Hepatocyte (in vitro differentiated cells): ENCODE results near the gene NR1H3. TPM values are rescaled to one million over a fixed set of nuclear protein-coding genes. Genes with fewer than 3 reads are reported as not detected.

Experiments
- DNase-seq: peaks from one replicate; pipeline ENCODE4 v3.0.0-alpha.2; 2016; ENCODE audit warnings: low spot score
- H2AFZ ChIP-seq: fragments of 200-600 bp; sonication (generic); 2 replicates; pipeline ENCODE4 v1.6.0; 2016; ENCODE audit warnings: antibody characterized with exemption, mild to moderate bottlenecking
- H3K27ac ChIP-seq: fragments of 200-600 bp; sonication (generic); 2 replicates; pipeline ENCODE4 v1.5.1; 2016; ENCODE audit warnings: mild to moderate bottlenecking
- H3K27me3 ChIP-seq: fragments of 200-600 bp; sonication (generic); 2 replicates; pipeline ENCODE4 v1.6.1; 2016
- H3K36me3 ChIP-seq: fragments of 200-600 bp; sonication (generic); replicated peaks from 2 replicates; pipeline ENCODE4 v1.5.1; 2016; ENCODE audit warnings: low read depth; ENCODE audit not compliant: insufficient read depth
- H3K4me1 ChIP-seq: fragments of 200-600 bp; sonication (generic); 2 replicates; pipeline ENCODE4 v1.5.1; 2016; ENCODE audit warnings: mild to moderate bottlenecking, moderate library complexity; ENCODE audit not compliant: insufficient read depth
- H3K4me2 ChIP-seq: fragments of 200-600 bp; sonication (generic); 2 replicates; pipeline ENCODE4 v1.6.0; 2016
- H3K4me3 ChIP-seq: fragments of 200-600 bp; sonication (generic); 2 replicates; pipeline ENCODE4 v1.5.1; 2016; ENCODE audit warnings: mild to moderate bottlenecking
- H3K79me2 ChIP-seq: fragments of 200-600 bp; sonication (generic); 2 replicates; pipeline ENCODE4 v1.6.0; 2017; ENCODE audit warnings: mild to moderate bottlenecking
- H3K9me2 ChIP-seq: fragments of 200-600 bp; sonication (generic); replicated peaks from 2 replicates; pipeline ENCODE4 v1.6.0; 2017; ENCODE audit warnings: mild to moderate bottlenecking; ENCODE audit not compliant: insufficient read depth
- H3K9me3 ChIP-seq: fragments of 200-600 bp; sonication (generic); 2 replicates; pipeline ENCODE4 v1.5.1; 2016; ENCODE audit warnings: low read depth, mild to moderate bottlenecking
- H4K20me1 ChIP-seq: fragments of 200-600 bp; sonication (generic); 2 replicates; pipeline ENCODE4 v1.6.0; 2016; ENCODE audit warnings: mild to moderate bottlenecking; ENCODE audit not compliant: insufficient read depth, poor library complexity, severe bottlenecking
- EZH2 ChIP-seq: fragments of 200-600 bp; sonication (generic); IDR thresholded peaks from 2 replicates; pipeline ENCODE4 v1.6.1; 2016; ENCODE audit warnings: antibody characterized with exemption, mild to moderate bottlenecking, borderline replicate concordance
- EZH2phosphoT487 ChIP-seq: fragments of 200-600 bp; sonication (generic); IDR thresholded peaks from one replicate; pipeline ENCODE4 v1.6.1; 2018; ENCODE audit warnings: antibody characterized with exemption, mild to moderate bottlenecking, low read depth, moderate library complexity; ENCODE audit not compliant: unreplicated experiment, severe bottlenecking
- WGBS: methylation state at CpG from one replicate; pipeline ENCODE4 v1.1.6; 2016; ENCODE audit warnings: low lambda C conversion rate; ENCODE audit errors: missing lambda C conversion rate; 5-methylcytosine and 5-hydroxymethylcytosine counted together
- polyA plus RNA-seq: library from polyadenylated mRNA; unstranded; fragments of >200 nt; fragmentation: Nextera tagmentation; extraction: Ambion mirVana; gene quantifications from 2 replicates; pipeline ENCODE4 v1.2.1, GENCODE V29; 2016
- total RNA-seq: library from RNA; depleted of rRNA; stranded (reverse); fragments of >200 nt; gene quantifications from 2 replicates; pipeline ENCODE4 v1.2.3, GENCODE V29; 2014
- TF ChIP-seq, protein P1 (sequence below): fragments of 200-600 bp; sonication (generic); IDR thresholded peaks from 2 replicates; pipeline ENCODE4 v1.5.1; 2016; ENCODE audit warnings: antibody characterized with exemption, mild to moderate bottlenecking; ENCODE audit not compliant: poor library complexity

Gene NR1H3
- total and polyA plus RNA-seq, 2 experiments from 2014 or later, result 43.1 to 49.5 TPM

DNA sequence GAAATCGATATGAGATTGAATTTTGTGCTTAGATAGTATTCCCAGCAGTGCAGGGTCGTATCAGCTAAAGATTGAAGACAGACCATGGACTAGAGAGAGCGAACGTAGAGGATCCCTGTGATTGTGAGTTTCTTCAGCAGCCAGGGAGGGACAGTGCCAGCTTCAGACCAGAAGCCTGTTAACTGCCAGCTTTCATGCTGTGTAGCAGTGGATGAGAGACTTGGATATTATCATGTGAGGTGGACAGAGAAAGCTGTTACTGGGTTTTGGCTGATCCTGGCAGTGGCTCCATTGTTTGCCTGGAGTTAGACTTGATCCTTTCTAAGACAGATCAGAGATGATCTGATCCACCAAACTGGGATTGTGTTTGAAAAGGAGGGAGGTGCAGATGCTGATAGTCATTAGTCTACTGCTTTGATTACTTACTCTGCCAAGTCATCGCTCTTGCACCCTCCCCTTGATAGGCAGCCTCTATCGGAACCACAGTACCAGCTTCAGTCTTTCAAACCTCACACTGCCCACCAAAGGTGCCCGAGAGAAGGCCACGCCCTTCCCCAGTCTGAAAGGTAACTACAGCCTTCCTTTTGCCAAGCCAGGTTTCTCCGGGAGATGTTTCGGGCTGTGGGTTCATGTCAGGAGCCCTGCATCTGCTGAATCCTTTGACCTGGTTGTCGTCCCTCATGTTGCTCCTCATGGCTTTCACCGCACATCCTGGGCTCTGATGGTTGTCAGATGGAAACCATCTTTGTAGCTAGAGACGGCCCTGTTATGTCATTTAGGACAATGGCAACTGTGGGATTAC is 28.4 kb downstream of the NR1H3 start:
- Histone ChIP-seq H3K27ac (no peak overlapping the region), H3K4me3 (no peak overlapping the region), H3K4me1 (no peaks in the 10 kb centered on the region), H3K36me3 (no peaks in the 10 kb centered on the region), H3K9me2 (no peaks in the 10 kb centered on the region), H3K4me2 (no peak overlapping the region), H3K27me3 (no peaks in the 10 kb centered on the region), H3K79me2 (no peaks in the 10 kb centered on the region), H4K20me1 (no peaks in the 10 kb centered on the region), H2AFZ (no peak overlapping the region), H3K9me3 (no peaks in the 10 kb centered on the region)
- TF ChIP-seq, protein P1, sequence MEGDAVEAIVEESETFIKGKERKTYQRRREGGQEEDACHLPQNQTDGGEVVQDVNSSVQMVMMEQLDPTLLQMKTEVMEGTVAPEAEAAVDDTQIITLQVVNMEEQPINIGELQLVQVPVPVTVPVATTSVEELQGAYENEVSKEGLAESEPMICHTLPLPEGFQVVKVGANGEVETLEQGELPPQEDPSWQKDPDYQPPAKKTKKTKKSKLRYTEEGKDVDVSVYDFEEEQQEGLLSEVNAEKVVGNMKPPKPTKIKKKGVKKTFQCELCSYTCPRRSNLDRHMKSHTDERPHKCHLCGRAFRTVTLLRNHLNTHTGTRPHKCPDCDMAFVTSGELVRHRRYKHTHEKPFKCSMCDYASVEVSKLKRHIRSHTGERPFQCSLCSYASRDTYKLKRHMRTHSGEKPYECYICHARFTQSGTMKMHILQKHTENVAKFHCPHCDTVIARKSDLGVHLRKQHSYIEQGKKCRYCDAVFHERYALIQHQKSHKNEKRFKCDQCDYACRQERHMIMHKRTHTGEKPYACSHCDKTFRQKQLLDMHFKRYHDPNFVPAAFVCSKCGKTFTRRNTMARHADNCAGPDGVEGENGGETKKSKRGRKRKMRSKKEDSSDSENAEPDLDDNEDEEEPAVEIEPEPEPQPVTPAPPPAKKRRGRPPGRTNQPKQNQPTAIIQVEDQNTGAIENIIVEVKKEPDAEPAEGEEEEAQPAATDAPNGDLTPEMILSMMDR, result no peak
- DNase-seq, result no peak
- WGBS, result 95% methylated on average over 13 of the region's 13 CpGs

DNA sequence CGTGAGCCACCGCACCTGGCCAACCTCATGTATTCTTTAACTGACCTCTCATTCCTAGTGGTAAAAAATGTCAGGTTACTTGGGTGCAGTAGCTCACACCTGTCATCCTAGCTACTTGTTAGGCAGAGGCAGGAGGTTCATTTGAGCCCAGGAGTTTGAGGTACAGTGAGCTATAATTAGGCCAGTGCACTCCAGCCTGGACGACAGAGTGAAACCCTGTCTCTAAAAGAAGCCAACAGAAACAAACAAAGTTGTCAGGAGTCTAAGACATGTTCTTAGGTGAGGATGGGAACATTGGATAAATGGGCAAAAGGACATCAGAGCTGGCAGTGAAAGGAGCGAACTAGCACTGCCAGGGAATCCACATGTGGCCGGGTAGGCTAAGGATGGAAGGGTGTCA is 30.3 kb downstream of the NR1H3 start:
- H3K27ac ChIP-seq, result no peak overlapping the region
- no peak overlapping the region for H2AFZ ChIP-seq
- H3K4me1 ChIP-seq, result no peaks in the 10 kb centered on the region
- 95% methylated on average over 5 of the region's 5 CpGs for WGBS
- TF ChIP-seq, protein P1, result no peak
- H3K4me3 ChIP-seq, result no peak overlapping the region
- H3K36me3 ChIP-seq, result no peaks in the 10 kb centered on the region
- H3K4me2 ChIP-seq, result no peak overlapping the region
- H4K20me1 ChIP-seq, result no peaks in the 10 kb centered on the region
- H3K79me2 ChIP-seq, result no peaks in the 10 kb centered on the region
- no peaks in the 10 kb centered on the region for H3K9me2 ChIP-seq
- H3K27me3 ChIP-seq, result no peaks in the 10 kb centered on the region
- DNase-seq, result no peak
- no peaks in the 10 kb centered on the region for H3K9me3 ChIP-seq

DNA sequence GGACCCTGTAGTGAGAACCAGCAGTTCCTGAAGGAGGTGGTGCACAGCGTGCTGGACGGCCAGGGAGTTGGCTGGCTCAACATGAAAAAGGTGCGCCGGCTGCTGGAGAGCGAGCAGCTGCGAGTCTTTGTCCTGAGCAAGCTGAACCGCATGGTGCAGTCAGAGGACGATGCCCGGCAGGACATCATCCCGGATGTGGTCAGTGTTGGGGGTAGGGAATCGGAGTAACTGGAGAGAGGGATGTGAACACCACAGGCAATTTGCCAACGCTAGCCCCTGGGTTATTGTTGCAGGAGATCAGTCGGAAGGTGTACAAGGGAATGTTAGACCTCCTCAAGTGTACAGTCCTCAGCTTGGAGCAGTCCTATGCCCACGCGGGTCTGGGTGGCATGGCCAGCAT is 32.1 kb downstream of the NR1H3 start:
- no peaks in the 10 kb centered on the region for H3K36me3 ChIP-seq
- no peaks in the 10 kb centered on the region for H3K9me2 ChIP-seq
- no peak for TF ChIP-seq EZH2phosphoT487
- TF ChIP-seq, protein P1, result no peak
- TF ChIP-seq EZH2, result no peak
- no peak overlapping the region for H3K4me3 ChIP-seq
- H3K27me3 ChIP-seq, result no peaks in the 10 kb centered on the region
- DNase-seq, result no peak
- no peaks in the 10 kb centered on the region for H3K9me3 ChIP-seq
- no peaks in the 10 kb centered on the region for H3K4me1 ChIP-seq
- WGBS, result 98% methylated on average over 15 of the region's 15 CpGs
- no peak overlapping the region for H2AFZ ChIP-seq
- no peaks in the 10 kb centered on the region for H3K79me2 ChIP-seq
- H4K20me1 ChIP-seq, result no peaks in the 10 kb centered on the region
- no peak overlapping the region for H3K27ac ChIP-seq
- H3K4me2 ChIP-seq, result no peak overlapping the region

DNA sequence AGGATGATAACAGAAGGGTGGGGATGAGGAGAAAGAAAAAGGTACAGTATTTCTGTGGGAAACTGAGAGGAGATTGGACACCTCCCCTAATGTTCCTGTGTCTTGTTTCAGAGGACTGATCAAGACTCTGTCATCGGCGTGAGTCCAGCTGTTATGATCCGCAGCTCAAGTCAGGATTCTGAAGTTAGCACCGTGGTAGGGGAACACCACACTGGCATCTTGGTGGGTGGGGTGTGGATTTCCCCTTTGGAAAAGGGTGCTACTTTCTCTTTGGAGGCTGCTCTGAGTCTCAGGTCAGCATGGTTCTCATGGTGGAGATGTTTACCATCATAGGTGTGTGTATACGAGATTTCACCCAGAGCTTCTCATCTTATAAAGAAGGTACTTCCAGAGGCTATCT is 37.6 kb downstream of the NR1H3 start:
- Histone ChIP-seq H3K27ac (no peak overlapping the region), H3K9me2 (no peaks in the 10 kb centered on the region), H2AFZ (no peak overlapping the region), H3K27me3 (no peaks in the 10 kb centered on the region), H3K9me3 (no peaks in the 10 kb centered on the region), H3K36me3 (no peaks in the 10 kb centered on the region), H3K4me3 (no peak overlapping the region), H3K79me2 (no peaks in the 10 kb centered on the region), H3K4me2 (no peak overlapping the region), H4K20me1 (no peaks in the 10 kb centered on the region), H3K4me1 (no peaks in the 10 kb centered on the region)
- no peak for DNase-seq
- WGBS, result 95% methylated on average over 5 of the region's 5 CpGs
- no peak for TF ChIP-seq EZH2
- TF ChIP-seq, protein P1, result no peak
- no peak for TF ChIP-seq EZH2phosphoT487
